ENCODE measurements around the gene SMIM35.
"Not testable (repeated sequence)": the region's sequence is repeated elsewhere in the genome, so short reads cannot be mapped to it uniquely, and the experiment has no call there.

The SMIM35 gene

DNA sequence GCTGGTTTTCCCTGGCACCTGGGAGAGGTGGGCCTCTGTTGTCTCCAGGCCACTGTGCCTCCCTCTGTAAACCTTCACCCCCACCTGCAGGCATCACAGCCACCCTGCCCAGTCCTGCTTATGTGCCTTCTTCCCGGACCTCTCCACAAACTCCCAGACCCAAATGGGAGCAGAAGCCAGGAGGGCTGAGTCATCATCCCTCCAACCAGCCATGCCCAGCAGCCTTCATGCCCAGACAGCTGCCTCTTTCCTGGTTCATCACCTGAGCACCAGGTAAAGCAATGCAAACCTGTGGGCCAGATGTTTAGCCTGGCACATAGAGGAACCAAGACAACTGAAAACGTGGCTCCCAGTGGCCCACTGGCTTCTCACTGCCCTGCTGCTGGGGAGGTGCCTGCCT lies 12.0 kb downstream of the SMIM35 start:
- Histone ChIP-seq H3K36me3 (ENCODE audit: insufficient read depth, low read depth, low read length) (no peaks in the 10 kb centered on the region), H3K4me3 (ENCODE audit: low read length) (no peak overlapping the region), H3K9me3 (ENCODE audit: insufficient read depth, low read depth, low read length) (no peaks in the 10 kb centered on the region), H3K27me3 (ENCODE audit: insufficient read depth, low read length) (no peaks in the 10 kb centered on the region), H3K9ac (ENCODE audit: low read depth, low read length) (no peak overlapping the region), H3K4me1 (ENCODE audit: insufficient read depth, low read length) (peaks cover 13% of the 10 kb centered on the region), H3K27ac (ENCODE audit: low read length) (no peak overlapping the region)

DNA sequence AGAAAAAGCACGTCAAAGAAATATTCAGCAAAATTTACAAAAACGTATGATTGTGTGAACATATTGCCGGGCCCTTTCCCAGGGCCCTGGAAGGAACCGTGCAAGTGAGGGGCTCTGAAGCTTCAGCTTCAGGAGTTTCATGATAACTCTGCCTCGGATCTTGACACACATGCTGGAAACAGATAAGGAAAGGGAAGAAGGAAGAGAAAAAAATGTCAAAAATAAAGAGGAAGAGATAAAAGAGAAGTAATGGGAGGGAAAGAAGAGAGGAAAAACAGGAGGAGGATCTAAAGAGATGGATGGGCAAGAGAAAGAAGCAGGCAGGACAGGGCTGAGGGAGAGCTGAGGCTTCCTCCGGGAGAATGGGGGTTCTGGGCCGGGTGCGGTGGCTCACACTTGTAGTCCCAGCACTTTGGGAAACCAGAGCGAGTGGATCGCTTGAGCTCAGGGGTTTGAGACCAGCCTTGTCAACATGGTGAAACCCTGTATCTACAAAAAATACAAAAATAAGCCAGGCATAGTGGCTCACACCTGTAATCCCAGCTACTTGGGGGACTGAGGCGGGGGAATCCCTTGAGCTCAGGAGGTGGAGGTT lies 12.6 kb downstream of the SMIM35 start:
- no peak overlapping the region for H3K27ac ChIP-seq (ENCODE audit: low read length)
- no peaks in the 10 kb centered on the region for H3K36me3 ChIP-seq (ENCODE audit: insufficient read depth, low read depth, low read length)
- H3K4me3 ChIP-seq (ENCODE audit: low read length), result no peak overlapping the region
- no peaks in the 10 kb centered on the region for H3K9me3 ChIP-seq (ENCODE audit: insufficient read depth, low read depth, low read length)
- H3K4me1 ChIP-seq (ENCODE audit: insufficient read depth, low read length), result peaks cover 13% of the 10 kb centered on the region
- H3K9ac ChIP-seq (ENCODE audit: low read depth, low read length), result no peak overlapping the region
- no peaks in the 10 kb centered on the region for H3K27me3 ChIP-seq (ENCODE audit: insufficient read depth, low read length)

DNA sequence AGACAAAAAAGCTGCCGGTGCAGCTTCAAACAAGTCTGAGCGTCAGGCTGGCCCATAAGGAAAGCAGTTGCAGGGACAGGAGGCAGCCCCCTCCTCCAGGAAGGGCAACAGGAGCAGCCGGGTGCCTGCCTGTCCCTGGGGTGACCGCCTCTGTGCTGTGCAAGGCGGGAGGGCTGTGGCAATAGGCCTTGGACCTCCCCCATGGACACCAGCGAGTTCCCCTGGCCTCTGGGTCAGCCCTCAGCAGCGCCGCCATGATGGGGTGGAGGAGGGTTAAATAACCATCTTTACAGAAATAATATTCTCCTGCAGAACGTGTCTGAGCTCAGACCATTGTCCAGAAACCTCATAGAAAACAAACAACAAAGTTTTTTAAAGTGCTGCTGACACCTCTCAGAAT lies 13.2 kb downstream of the SMIM35 start:
- H3K36me3 ChIP-seq (ENCODE audit: insufficient read depth, low read depth, low read length), result no peaks in the 10 kb centered on the region
- peaks cover 13% of the 10 kb centered on the region for H3K4me1 ChIP-seq (ENCODE audit: insufficient read depth, low read length)
- H3K27ac ChIP-seq (ENCODE audit: low read length), result no peak overlapping the region
- H3K27me3 ChIP-seq (ENCODE audit: insufficient read depth, low read length), result no peaks in the 10 kb centered on the region
- H3K9ac ChIP-seq (ENCODE audit: low read depth, low read length), result no peak overlapping the region
- H3K9me3 ChIP-seq (ENCODE audit: insufficient read depth, low read depth, low read length), result no peaks in the 10 kb centered on the region
- H3K4me3 ChIP-seq (ENCODE audit: low read length), result no peak overlapping the region

DNA sequence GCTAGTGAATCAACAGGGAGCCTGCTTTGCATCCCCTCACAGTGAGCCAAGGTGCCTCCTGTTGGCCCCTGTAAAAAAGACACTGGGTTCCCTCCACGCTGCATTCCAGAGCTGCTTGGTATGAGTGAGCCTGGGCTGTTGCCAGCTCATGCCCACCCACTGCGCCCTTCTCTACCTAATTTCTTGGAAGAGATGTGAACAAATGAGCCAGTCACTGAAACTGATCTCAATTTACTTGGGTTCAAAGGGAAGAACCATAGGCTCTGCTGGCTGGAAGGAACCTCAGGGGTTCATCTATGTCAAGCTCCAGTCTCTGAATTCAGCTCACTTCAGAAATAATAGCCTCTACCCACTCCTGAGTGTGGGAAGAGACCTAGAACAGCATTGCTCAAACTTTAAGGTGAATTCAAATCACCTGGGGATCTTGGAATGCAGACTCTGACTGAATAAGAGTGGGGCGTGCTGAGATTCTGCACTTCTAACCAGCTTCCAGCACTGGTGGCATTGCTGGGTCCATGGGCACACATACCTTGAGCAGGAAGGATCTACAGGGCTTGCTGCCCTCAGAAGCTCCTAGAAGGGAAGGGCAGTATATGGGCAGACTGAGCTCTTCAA lies 15.2 kb downstream of the SMIM35 start:
- H3K9ac ChIP-seq (ENCODE audit: low read depth, low read length), result no peak overlapping the region
- H3K4me3 ChIP-seq (ENCODE audit: low read length), result no peak overlapping the region
- peaks cover 9% of the 10 kb centered on the region for H3K4me1 ChIP-seq (ENCODE audit: insufficient read depth, low read length)
- no peaks in the 10 kb centered on the region for H3K36me3 ChIP-seq (ENCODE audit: insufficient read depth, low read depth, low read length)
- H3K9me3 ChIP-seq (ENCODE audit: insufficient read depth, low read depth, low read length), result no peaks in the 10 kb centered on the region
- H3K27me3 ChIP-seq (ENCODE audit: insufficient read depth, low read length), result no peaks in the 10 kb centered on the region
- no peak overlapping the region for H3K27ac ChIP-seq (ENCODE audit: low read length)

DNA sequence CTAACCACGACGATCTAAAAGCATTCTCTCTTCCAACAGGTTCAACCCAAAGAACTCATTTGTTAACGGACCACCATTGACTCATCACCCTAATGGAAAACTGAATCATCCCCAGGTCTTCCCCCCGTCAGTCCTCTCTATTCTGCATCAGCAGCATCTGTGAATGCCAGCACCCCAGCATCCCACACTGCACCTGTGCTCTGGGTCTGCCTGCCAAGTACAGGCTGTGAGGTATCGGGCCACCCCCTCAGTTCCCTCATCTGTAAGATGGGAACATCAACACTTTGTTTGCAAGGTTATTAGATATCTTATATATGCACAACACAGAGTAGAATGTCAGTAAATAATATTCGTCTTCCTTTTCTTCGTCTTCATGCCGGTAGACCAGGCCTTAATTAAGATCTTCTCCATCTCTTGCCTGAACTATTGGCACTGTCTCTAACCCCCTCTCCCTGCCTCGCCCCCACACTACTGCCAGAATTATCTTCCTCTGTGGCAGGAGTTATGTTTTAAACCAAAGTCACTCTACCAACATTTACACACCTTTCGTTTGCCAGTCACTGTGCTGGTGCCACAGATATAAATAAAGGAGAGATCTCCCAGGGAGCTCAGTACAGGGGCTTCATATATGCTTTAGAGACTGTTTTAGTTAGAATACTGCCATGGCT lies 17.7 kb downstream of the SMIM35 start:
- H3K9me3 ChIP-seq (ENCODE audit: insufficient read depth, low read depth, low read length), result no peaks in the 10 kb centered on the region
- no peak overlapping the region for H3K9ac ChIP-seq (ENCODE audit: low read depth, low read length)
- no peak overlapping the region for H3K4me3 ChIP-seq (ENCODE audit: low read length)
- H3K27ac ChIP-seq (ENCODE audit: low read length), result no peak overlapping the region
- peaks cover 7% of the 10 kb centered on the region; the same call in 1 of the 2 replicates for H3K4me1 ChIP-seq (ENCODE audit: insufficient read depth, low read length)
- no peaks in the 10 kb centered on the region for H3K27me3 ChIP-seq (ENCODE audit: insufficient read depth, low read length)
- H3K36me3 ChIP-seq (ENCODE audit: insufficient read depth, low read depth, low read length), result no peaks in the 10 kb centered on the region

DNA sequence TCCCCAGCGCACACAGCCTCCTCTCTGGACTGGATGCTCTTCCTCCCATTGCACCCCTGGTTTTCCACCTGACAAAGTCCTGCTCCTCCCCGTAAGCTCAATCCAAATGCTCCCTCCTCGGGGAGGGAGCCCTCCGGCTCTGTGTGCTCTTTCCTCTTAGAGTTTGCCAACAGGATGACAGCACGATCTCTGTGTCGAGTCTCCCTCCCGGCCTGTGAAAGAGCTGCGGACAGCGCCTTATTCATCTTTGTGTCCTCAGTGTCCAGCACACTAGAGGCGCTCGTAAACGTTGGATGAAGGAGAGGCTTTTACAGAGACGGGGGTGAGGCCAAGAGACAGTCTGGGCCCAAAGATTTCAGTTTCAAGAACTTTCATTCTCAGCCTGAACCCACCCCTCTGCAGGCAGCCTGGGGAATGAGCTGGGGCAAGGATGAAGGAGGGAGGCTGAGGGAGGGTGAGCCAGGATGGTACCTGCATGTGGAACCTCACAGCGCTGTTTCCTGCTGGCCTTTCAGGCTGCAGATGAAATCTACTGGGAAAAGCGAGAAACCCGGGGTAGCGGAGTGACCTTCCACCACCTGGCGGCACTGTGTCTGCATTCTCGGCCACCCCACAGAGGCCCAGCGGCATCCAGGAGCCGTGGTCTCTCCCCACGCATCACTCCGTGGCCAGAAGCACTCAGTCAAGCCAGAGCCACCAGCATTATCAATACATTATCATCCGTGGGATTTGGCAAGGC lies 18.4 kb downstream of the SMIM35 start:
- no peaks in the 10 kb centered on the region for H3K27me3 ChIP-seq (ENCODE audit: insufficient read depth, low read length)
- H3K4me3 ChIP-seq (ENCODE audit: low read length), result no peak overlapping the region
- no peaks in the 10 kb centered on the region for H3K36me3 ChIP-seq (ENCODE audit: insufficient read depth, low read depth, low read length)
- H3K27ac ChIP-seq (ENCODE audit: low read length), result no peak overlapping the region
- H3K4me1 ChIP-seq (ENCODE audit: insufficient read depth, low read length), result peaks cover 7% of the 10 kb centered on the region; the same call in 1 of the 2 replicates
- H3K9me3 ChIP-seq (ENCODE audit: insufficient read depth, low read depth, low read length), result no peaks in the 10 kb centered on the region
- no peak overlapping the region for H3K9ac ChIP-seq (ENCODE audit: low read depth, low read length)

DNA sequence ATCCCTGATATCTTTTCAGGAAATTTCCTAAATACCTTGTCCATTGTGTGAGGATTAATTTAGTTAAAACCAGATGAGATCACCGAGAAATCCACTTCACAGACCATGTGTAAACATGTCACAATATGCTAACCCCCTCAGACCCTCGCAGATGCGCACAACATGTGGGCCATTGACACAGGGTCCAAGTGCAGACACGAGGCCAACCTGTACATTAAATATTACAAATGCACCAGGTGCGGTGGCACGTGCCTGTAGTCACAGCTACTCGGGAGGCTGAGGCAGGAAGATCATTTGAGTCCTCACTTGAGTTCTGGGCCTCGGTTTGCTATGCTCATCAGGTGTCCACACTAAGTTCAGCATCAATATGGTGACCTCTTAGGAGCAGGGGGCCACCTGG lies 19.8 kb downstream of the SMIM35 start:
- Histone ChIP-seq H3K9ac (ENCODE audit: low read depth, low read length) (no peak overlapping the region), H3K4me3 (ENCODE audit: low read length) (no peak overlapping the region), H3K27ac (ENCODE audit: low read length) (no peak overlapping the region), H3K36me3 (ENCODE audit: insufficient read depth, low read depth, low read length) (no peaks in the 10 kb centered on the region), H3K4me1 (ENCODE audit: insufficient read depth, low read length) (peaks cover 7% of the 10 kb centered on the region; the same call in 1 of the 2 replicates), H3K9me3 (ENCODE audit: insufficient read depth, low read depth, low read length) (no peaks in the 10 kb centered on the region), H3K27me3 (ENCODE audit: insufficient read depth, low read length) (no peaks in the 10 kb centered on the region)

DNA sequence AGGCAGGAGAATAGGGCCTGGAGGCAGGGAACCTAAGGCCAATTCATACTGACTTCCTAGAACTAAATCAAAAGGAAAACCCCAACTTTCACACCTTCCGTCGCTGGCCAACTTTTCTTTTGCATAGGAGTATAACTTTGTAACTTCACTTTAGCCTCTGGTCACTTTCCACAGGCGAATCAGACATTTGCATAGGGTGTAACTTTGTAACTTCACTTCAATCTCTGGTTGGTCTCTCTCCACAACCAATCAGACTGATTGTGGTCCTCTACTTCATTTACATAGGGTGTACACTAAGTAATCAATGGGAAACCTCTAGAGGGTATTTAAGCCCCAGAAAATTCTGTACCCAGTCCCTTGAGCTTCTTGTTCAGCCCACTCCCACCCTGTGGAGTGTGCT lies 21.4 kb downstream of the SMIM35 start:
- Histone ChIP-seq H3K4me3 (ENCODE audit: low read length) (no peak overlapping the region), H3K27ac (ENCODE audit: low read length) (no peak overlapping the region), H3K36me3 (ENCODE audit: insufficient read depth, low read depth, low read length) (no peaks in the 10 kb centered on the region), H3K27me3 (ENCODE audit: insufficient read depth, low read length) (no peaks in the 10 kb centered on the region), H3K9me3 (ENCODE audit: insufficient read depth, low read depth, low read length) (no peaks in the 10 kb centered on the region), H3K9ac (ENCODE audit: low read depth, low read length) (no peak overlapping the region), H3K4me1 (ENCODE audit: insufficient read depth, low read length) (peaks cover 3% of the 10 kb centered on the region; the same call in 1 of the 2 replicates)

DNA sequence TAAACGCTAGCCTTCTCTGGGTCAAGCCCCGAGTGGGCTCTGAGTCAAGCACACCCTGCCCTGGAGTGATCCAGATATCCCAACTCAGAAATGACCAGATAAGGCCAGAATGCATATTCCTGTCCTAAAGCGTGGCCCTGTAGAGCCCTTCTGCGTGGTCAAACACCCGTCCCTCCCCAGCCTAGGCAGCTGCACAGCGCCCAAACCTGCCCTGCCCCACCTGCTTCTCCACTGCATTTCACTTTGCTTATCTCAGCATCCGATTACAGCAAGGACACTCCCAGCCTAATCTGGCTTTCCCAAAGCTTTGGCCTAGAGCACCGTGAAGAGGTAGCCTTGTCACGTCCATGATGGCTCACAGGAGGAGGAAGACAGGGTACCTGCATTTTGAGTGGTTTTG lies 21.8 kb downstream of the SMIM35 start:
- H3K9me3 ChIP-seq (ENCODE audit: insufficient read depth, low read depth, low read length), result no peaks in the 10 kb centered on the region
- H3K9ac ChIP-seq (ENCODE audit: low read depth, low read length), result no peak overlapping the region
- H3K27me3 ChIP-seq (ENCODE audit: insufficient read depth, low read length), result no peaks in the 10 kb centered on the region
- H3K36me3 ChIP-seq (ENCODE audit: insufficient read depth, low read depth, low read length), result no peaks in the 10 kb centered on the region
- peaks cover 3% of the 10 kb centered on the region; the same call in 1 of the 2 replicates for H3K4me1 ChIP-seq (ENCODE audit: insufficient read depth, low read length)
- no peak overlapping the region for H3K4me3 ChIP-seq (ENCODE audit: low read length)
- H3K27ac ChIP-seq (ENCODE audit: low read length), result no peak overlapping the region

DNA sequence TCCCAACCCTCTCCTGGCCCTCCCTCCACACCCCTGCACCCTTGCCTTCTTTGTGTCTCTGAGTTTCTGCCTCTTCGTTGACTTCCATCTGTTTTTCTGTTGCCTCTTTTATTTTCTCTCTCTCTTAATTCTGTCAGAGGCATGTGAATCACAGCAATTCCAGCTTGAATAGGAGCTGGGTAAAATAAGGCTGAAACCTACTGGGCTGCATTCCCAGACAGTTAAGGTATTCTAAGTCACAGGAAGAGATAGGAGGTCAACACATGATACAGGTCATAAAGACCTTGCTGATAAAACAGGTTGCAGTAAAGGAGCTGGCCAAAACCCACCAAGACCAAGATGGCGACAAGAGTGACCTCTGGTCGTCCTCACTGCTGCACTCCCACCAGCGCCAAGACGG lies 24.1 kb downstream of the SMIM35 start:
- H3K4me3 ChIP-seq (ENCODE audit: low read length); H3K27me3 ChIP-seq (ENCODE audit: insufficient read depth, low read length); H3K9ac ChIP-seq (ENCODE audit: low read depth, low read length); H3K4me1 ChIP-seq (ENCODE audit: insufficient read depth, low read length); H3K9me3 ChIP-seq (ENCODE audit: insufficient read depth, low read depth, low read length); H3K27ac ChIP-seq (ENCODE audit: low read length); H3K36me3 ChIP-seq (ENCODE audit: insufficient read depth, low read depth, low read length): not testable (repeated sequence)

DNA sequence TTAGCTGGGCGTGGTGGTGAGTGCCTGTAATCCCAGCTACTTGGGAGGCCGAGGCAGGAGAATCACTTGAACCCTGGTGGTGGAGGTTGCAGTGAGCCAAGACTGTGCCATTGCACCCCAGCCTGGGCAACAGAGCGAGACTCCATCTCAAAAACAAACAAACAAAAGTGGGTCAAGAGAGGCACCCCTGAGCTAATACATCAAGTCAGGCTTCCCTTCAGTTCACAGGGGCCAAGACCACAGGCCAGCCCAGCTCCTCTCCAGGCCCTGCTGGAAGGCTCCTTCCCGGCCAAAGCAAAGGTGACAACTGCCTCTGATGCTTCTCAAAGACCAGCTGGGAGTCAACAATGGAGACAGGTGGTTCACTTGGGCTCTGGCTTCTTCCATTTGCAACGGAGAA lies 24.6 kb downstream of the SMIM35 start:
- H3K4me3 ChIP-seq (ENCODE audit: low read length); H3K9ac ChIP-seq (ENCODE audit: low read depth, low read length): not testable (repeated sequence)

More for the DNA sequence above, 24.6 kb downstream of the SMIM35 start:
- not testable (repeated sequence) for H3K27me3 ChIP-seq (ENCODE audit: insufficient read depth, low read length); H3K27ac ChIP-seq (ENCODE audit: low read length); H3K9me3 ChIP-seq (ENCODE audit: insufficient read depth, low read depth, low read length); H3K36me3 ChIP-seq (ENCODE audit: insufficient read depth, low read depth, low read length); H3K4me1 ChIP-seq (ENCODE audit: insufficient read depth, low read length)
